Measurements from ENCODE around the gene MAN2C1.

- TF ChIP-seq POLR2A (IDR thresholded peaks at IDR 0.05) (no peak), CTCF (IDR thresholded peaks at IDR 0.05) (no peak)
These were observed 1.4 kb downstream of the MAN2C1 start for GRCh38 chr15:75367006-75367405.
